Activated naive CD4-positive, alpha-beta T cell treated with anti-CD3 and anti-CD28 coated beads for 36 hours (primary cell): ENCODE results near the gene SERAC1. TPM values are rescaled to one million over a fixed set of nuclear protein-coding genes. Genes with fewer than 3 reads are reported as not detected.

Source experiments
- CTCF ChIA-PET: fragments of 350-600 bp; sonication (Branson Sonifier 250); formaldehyde crosslinking; loops from one replicate; lab custom pipeline; 2021; ENCODE audit warnings: antibody characterized with exemption; lab: Charles Lee
- DNase-seq: peaks from one replicate; pipeline ENCODE4 v3.0.0-alpha.2; 2020
- H3K27ac Mint-ChIP-seq: one replicate; pipeline ENCODE4 v1.8.0; 2021; ENCODE audit warnings: mild to moderate bottlenecking, mixed read lengths
- H3K27me3 Mint-ChIP-seq: one replicate; pipeline ENCODE4 v1.8.0; 2021; ENCODE audit warnings: low read depth, mixed read lengths
- H3K36me3 Mint-ChIP-seq: one replicate; pipeline ENCODE4 v1.8.0; 2021; ENCODE audit warnings: low read depth, mixed read lengths
- H3K4me1 Mint-ChIP-seq: one replicate; pipeline ENCODE4 v1.8.0; 2021; ENCODE audit warnings: low read depth, mixed read lengths
- H3K4me3 Mint-ChIP-seq: one replicate; pipeline ENCODE4 v1.8.0; 2021; ENCODE audit warnings: mild to moderate bottlenecking, moderate library complexity, mixed read lengths
- H3K9me3 Mint-ChIP-seq: one replicate; pipeline ENCODE4 v1.8.0; 2021; ENCODE audit warnings: mixed read lengths
- intact Hi-C: fragments of 100-400 bp; cut with micrococcal nuclease; formaldehyde crosslinking; loops from one replicate; pipeline ENCODE4 v1.15.1; 2023
- total RNA-seq, 2 experiments: library from RNA; stranded (reverse); gene quantifications; one replicate each; pipeline ENCODE4 v1.2.3, GENCODE V29; 2021

The SERAC1 gene
- total RNA-seq, 2 experiments from 2014 or later = 3.1 to 4.8 TPM

- H3K4me3 Mint-ChIP-seq = no peak overlapping the region
- no peak overlapping the region for H3K27ac Mint-ChIP-seq
- H3K36me3 Mint-ChIP-seq = peaks cover 24% of the 10 kb centered on the region
- DNase-seq = no peak
- CTCF ChIA-PET = interaction anchor here (0.6 kb wide), 1 partner anchor 35 kb away, joined by 3 read pairs; no protein-coding TSS in a partner anchor
- H3K9me3 Mint-ChIP-seq = no peaks in the 10 kb centered on the region
- no peaks in the 10 kb centered on the region for H3K27me3 Mint-ChIP-seq
- peaks cover 44% of the 10 kb centered on the region for H3K4me1 Mint-ChIP-seq
- intact Hi-C loops = no loop called here
Observed at GRCh38 chr6:158060455-158061360, 107.4 kb downstream of the SERAC1 start.

Other genes with a start within 250 kb of the SERAC1 start
- 10 to 100 TPM; 42.4 to 42.7 TPM for gene SYNJ2, start 186.4 kb downstream of the SERAC1 start, total RNA-seq
- 10 to 100 TPM; 28.6 to 29.4 TPM for gene GTF2H5, start 88 bp upstream of the SERAC1 start, total RNA-seq
- gene TULP4, start 144.2 kb upstream of the SERAC1 start, total RNA-seq = 10 to 100 TPM; 17.4 to 17.6 TPM